Endodermal cell (in vitro differentiated cells): ENCODE measurements around the gene SCD. TPM values are rescaled to one million over a fixed set of nuclear protein-coding genes. Genes with fewer than 3 reads are reported as not detected.
A peak's percentile ranks its signal among the peaks of the same experiment; 100 is the strongest.
"Not testable (repeated sequence)": the region's sequence is repeated elsewhere in the genome, so short reads cannot be mapped to it uniquely, and the experiment has no call there.

Experiments used
- DNase-seq: peaks from one replicate; pipeline ENCODE4 v3.0.0-alpha.2; 2017
- H3K27ac ChIP-seq: 2 replicates; pipeline ENCODE4 v1.5.1; 2013; ENCODE audit warnings: mild to moderate bottlenecking, low read depth, low read length, moderate library complexity
- H3K27me3 ChIP-seq: 2 replicates; pipeline ENCODE4 v1.6.1; 2013; ENCODE audit warnings: mild to moderate bottlenecking, low read length, moderate library complexity; ENCODE audit not compliant: insufficient read depth, control insufficient read depth, poor library complexity, severe bottlenecking
- H3K36me3 ChIP-seq: 2 replicates; pipeline ENCODE4 v1.7.0; 2013; ENCODE audit warnings: mild to moderate bottlenecking, low read length, moderate library complexity; ENCODE audit not compliant: control insufficient read depth, insufficient read depth
- H3K4me1 ChIP-seq: one replicate; pipeline ENCODE4 v1.7.0; 2013; ENCODE audit warnings: low read length; ENCODE audit not compliant: control insufficient read depth, insufficient read depth
- H3K4me3 ChIP-seq: 2 replicates; pipeline ENCODE4 v1.5.1; 2013; ENCODE audit warnings: mild to moderate bottlenecking, low read length, moderate library complexity
- H3K9ac ChIP-seq: 2 replicates; pipeline ENCODE4 v1.6.1; 2013; ENCODE audit warnings: mild to moderate bottlenecking, low read length, moderate library complexity; ENCODE audit not compliant: poor library complexity, severe bottlenecking; ENCODE audit errors: extremely low read depth
- H3K9me3 ChIP-seq: 2 replicates; pipeline ENCODE4 v1.6.1; 2013; ENCODE audit warnings: mild to moderate bottlenecking, low read length, moderate library complexity; ENCODE audit not compliant: control insufficient read depth
- H3K27ac Mint-ChIP-seq: 2 replicates; pipeline ENCODE4 v1.8.0; 2020; ENCODE audit warnings: mixed read lengths
- H3K27me3 Mint-ChIP-seq: 2 replicates; pipeline ENCODE4 v1.8.0; 2021; ENCODE audit warnings: mild to moderate bottlenecking, mixed read lengths; ENCODE audit not compliant: insufficient read depth
- H3K36me3 Mint-ChIP-seq: 2 replicates; pipeline ENCODE4 v1.8.0; 2020; ENCODE audit warnings: low read depth, mixed read lengths
- H3K4me1 Mint-ChIP-seq: 2 replicates; pipeline ENCODE4 v1.8.0; 2020; ENCODE audit warnings: mixed read lengths
- H3K4me3 Mint-ChIP-seq: 2 replicates; pipeline ENCODE4 v1.8.0; 2020; ENCODE audit warnings: mild to moderate bottlenecking, moderate library complexity, mixed read lengths
- H3K9me3 Mint-ChIP-seq: 2 replicates; pipeline ENCODE4 v1.8.0; 2020; ENCODE audit warnings: mild to moderate bottlenecking, mixed read lengths
- CTCF ChIP-seq: fragments of 200-600 bp; sonication (generic); conservative IDR thresholded peaks from 2 replicates; pipeline ENCODE4 v1.5.0; 2021; ENCODE audit warnings: antibody characterized with exemption, mild to moderate bottlenecking
- WGBS, 2 experiments: methylation state at CpG; one replicate each; pipeline versions ENCODE4 v1.1.5 to v1.1.7; 2013; ENCODE audit warnings: missing lambda C conversion rate in 2 of 2, mixed read lengths in 1 of 2; ENCODE audit not compliant: insufficient coverage in 1 of 2, insufficient read length in 1 of 2; 5-methylcytosine and 5-hydroxymethylcytosine counted together
- long read RNA-seq, 4 experiments: library from polyadenylated mRNA in 2 of 4; library from RNA in 1 of 4; library from capped mRNA in 1 of 4; stranded (forward) in 3 of 4; unstranded in 1 of 4; transcript quantifications; one replicate each; pipeline ENCODE4 v2.0.0, GENCODE V29; 2020 to 2021; ENCODE audit warnings: inconsistent platforms in 1 of 4
- polyA plus RNA-seq, 2 experiments: library from polyadenylated mRNA; stranded (reverse); fragments of 50-300 nt; gene quantifications; one replicate each; pipeline ENCODE4 v1.2.3, GENCODE V29; 2013
- total RNA-seq, 2 donors: library from RNA; stranded (reverse); fragmentation: NEBNext Ultra II Directional in 1 of 2; extraction: Animal tissue kit (Norgen Biotek cat#: 25700) in 1 of 2; gene quantifications; 2 replicates in 1 of 2; 3 replicates in 1 of 2; pipeline ENCODE4 v1.2.1, GENCODE V29; 2021

Gene SCD
- 100 to 1,000 TPM; 369 to 442 TPM for total RNA-seq
- 672 TPM for polyA plus RNA-seq (2013, experiment 1 of 2)
- polyA plus RNA-seq (2013, experiment 2 of 2) = 688 TPM
- long read RNA-seq, experiment 1, full-length matches to known transcripts = 43 of 225 reads
- long read RNA-seq, experiment 1, partial matches to known transcripts = 16 of 225 reads
- long read RNA-seq, experiment 1, other reads (novel, unspliced or antisense) = 166 of 225 reads
- long read RNA-seq, experiment 2, full-length matches to known transcripts = 937 of 1,233 reads
- long read RNA-seq, experiment 2, partial matches to known transcripts = 267 of 1,233 reads
- long read RNA-seq, experiment 2, other reads (novel, unspliced or antisense) = 29 of 1,233 reads
- long read RNA-seq, experiment 3, full-length matches to known transcripts = 636 of 856 reads
- long read RNA-seq, experiment 3, partial matches to known transcripts = 206 of 856 reads
- long read RNA-seq, experiment 3, other reads (novel, unspliced or antisense) = 14 of 856 reads
- long read RNA-seq, experiment 4, full-length matches to known transcripts = 6 of 23 reads
- long read RNA-seq, experiment 4, partial matches to known transcripts = 0 of 23 reads
- long read RNA-seq, experiment 4, other reads (novel, unspliced or antisense) = 17 of 23 reads

GRCh38 chr10:100346765-100347567, at the start of gene SCD:
Gene SCD, plus strand, starts transcription at chr10:100347233. Its CDS starts 272 bp downstream, at chr10:100347505.
- DNase-seq = peak; percentile 98
- Mint-ChIP-seq H3K27ac (peak within 1 kb of the TSS; percentile 94), H3K4me1 (peaks cover 52% of the 10 kb centered on the region), H3K27me3 (no peaks in the 10 kb centered on the region), H3K9me3 (no peaks in the 10 kb centered on the region), H3K4me3 (peak within 1 kb of the TSS; percentile 100), H3K36me3 (peaks cover 41% of the 10 kb centered on the region)
- Histone ChIP-seq H3K36me3 (peaks cover 39% of the 10 kb centered on the region), H3K4me3 (peak within 1 kb of the TSS; percentile 96), H3K27ac (peak within 1 kb of the TSS; percentile 95), H3K9me3 (no peaks in the 10 kb centered on the region), H3K4me1 (peaks cover 21% of the 10 kb centered on the region), H3K27me3 (no peaks in the 10 kb centered on the region), H3K9ac (peak within 1 kb of the TSS; percentile 82)
- no peak for TF ChIP-seq CTCF
- 0% methylated on average over 33 to 73 of the region's 73 CpGs for WGBS, 2 experiments

- Mint-ChIP-seq H3K9me3 (peaks cover 19% of the 10 kb centered on the region), H3K4me1 (no peaks in the 10 kb centered on the region), H3K36me3 (no peaks in the 10 kb centered on the region), H3K27me3 (peaks cover 33% of the 10 kb centered on the region), H3K27ac (no peak overlapping the region), H3K4me3 (no peak overlapping the region)
- WGBS, 2 experiments = 92 to 93% methylated on average over 4 to 7 of the region's 9 CpGs
- Histone ChIP-seq H3K36me3 (no peaks in the 10 kb centered on the region), H3K4me3 (no peak overlapping the region), H3K27ac (no peak overlapping the region), H3K4me1 (no peaks in the 10 kb centered on the region), H3K9ac (no peak overlapping the region), H3K9me3 (no peaks in the 10 kb centered on the region), H3K27me3 (peaks cover 16% of the 10 kb centered on the region)
- no peak for DNase-seq
- no peak for TF ChIP-seq CTCF
Observed at GRCh38 chr10:100297242-100297641, 49.8 kb upstream of the SCD start.

GRCh38 chr10:100301123-100301522, 45.9 kb upstream of the SCD start:
- H3K27ac Mint-ChIP-seq = not testable (repeated sequence)
- WGBS, 2 experiments = 70 to 74% methylated on average over 4 of the region's 5 CpGs
- H3K9me3 Mint-ChIP-seq = peaks cover 19% of the 10 kb centered on the region

More at GRCh38 chr10:100301123-100301522, 45.9 kb upstream of the SCD start:
- H3K9ac ChIP-seq, H3K36me3 Mint-ChIP-seq, H3K36me3 ChIP-seq, H3K9me3 ChIP-seq, H3K4me3 ChIP-seq, H3K27ac ChIP-seq, H3K4me3 Mint-ChIP-seq, H3K4me1 ChIP-seq, H3K4me1 Mint-ChIP-seq: not testable (repeated sequence)
- peak; percentile 88 for DNase-seq
- peaks cover 14% of the 10 kb centered on the region for H3K27me3 ChIP-seq
- H3K27me3 Mint-ChIP-seq = peaks cover 15% of the 10 kb centered on the region
